IMR-90 (cell line): ENCODE measurements around the gene CH25H.

ENCODE experiments used
- CHD1 ChIP-seq: IDR thresholded peaks from 2 replicates; pipeline ENCODE4 v1.6.1; 2012; ENCODE audit warnings: low read depth, low read length, improper control_type of control experiment
- CTCF ChIP-seq: conservative IDR thresholded peaks from 2 replicates; pipeline ENCODE4 v1.5.1; 2012; ENCODE audit warnings: mild to moderate bottlenecking, low read depth, low read length, improper control_type of control experiment
- FOS ChIP-seq: fragments of 150-350 bp; IDR thresholded peaks from 2 replicates; pipeline ENCODE4 v1.6.1; 2016; ENCODE audit warnings: low read depth, low read length
- MAFK ChIP-seq: IDR thresholded peaks from 2 replicates; pipeline ENCODE4 v1.6.1; 2012; ENCODE audit warnings: low read depth, low read length, improper control_type of control experiment
- MAZ ChIP-seq: IDR thresholded peaks from 2 replicates; pipeline ENCODE4 v1.6.1; 2012; ENCODE audit warnings: low read depth, mild to moderate bottlenecking, low read length, improper control_type of control experiment, moderate library complexity, borderline replicate concordance
- MXI1 ChIP-seq: IDR thresholded peaks from 2 replicates; pipeline ENCODE4 v1.6.1; 2012; ENCODE audit warnings: low read depth, mild to moderate bottlenecking, low read length, moderate library complexity, borderline replicate concordance
- POLR2A ChIP-seq: IDR thresholded peaks from 2 replicates; pipeline ENCODE4 v1.6.1; 2012; ENCODE audit warnings: mild to moderate bottlenecking, low read depth, low read length
- RAD21 ChIP-seq: IDR thresholded peaks from 2 replicates; pipeline ENCODE4 v1.6.1; 2012; ENCODE audit warnings: low read length, improper control_type of control experiment
- RFX5 ChIP-seq: IDR thresholded peaks from 2 replicates; pipeline ENCODE4 v1.8.0; 2012; ENCODE audit warnings: low read depth, mild to moderate bottlenecking, low read length, moderate library complexity

- TF ChIP-seq CTCF, result no peak
- no peak for TF ChIP-seq FOS
- no peak for TF ChIP-seq RFX5
- no peak for TF ChIP-seq MAFK
- TF ChIP-seq POLR2A, result no peak
- TF ChIP-seq MXI1, result peak; percentile 46; the same call in 1 of the 2 replicates
- no peak for TF ChIP-seq CHD1
- TF ChIP-seq MAZ, result peak; percentile 41; the same call in 1 of the 2 replicates
- no peak for TF ChIP-seq RAD21
Observed at GRCh38 chr10:89251409-89252224, 44.5 kb upstream of the CH25H start, which contains the start of gene LIPA.
